Gastrocnemius medialis (tissue), 4 donors: ENCODE measurements around the gene MOB3B. TPM values are rescaled to one million over a fixed set of nuclear protein-coding genes. Genes with fewer than 3 reads are reported as not detected.

Experiments
- ATAC-seq, 2 donors: fragments of 150-250 bp; one replicate each; pipeline ENCODE4 v1.9.1; 2016
- DNase-seq, 2 donors: peaks; one replicate each; pipeline ENCODE4 v3.0.0-alpha.2; 2019
- H3K27ac ChIP-seq, 4 donors: fragments of 200-600 bp; sonication (generic); 1 replicate in 1 of 4; 2 replicates in 3 of 4; pipeline ENCODE4 v1.5.1; 2016 to 2018; ENCODE audit warnings: mild to moderate bottlenecking in 2 of 4, moderate library complexity in 1 of 4
- H3K27me3 ChIP-seq, 3 donors: fragments of 200-600 bp; sonication (generic) in 2 of 3; 1 replicate in 1 of 3; 2 replicates in 2 of 3; pipeline versions ENCODE4 v1.5.1 to v1.6.0; 2016 to 2019; ENCODE audit warnings: mild to moderate bottlenecking in 1 of 3, moderate library complexity in 1 of 3
- H3K36me3 ChIP-seq, 2 donors: fragments of 200-600 bp; sonication (generic) in 1 of 2; one replicate each; pipeline ENCODE4 v1.5.1; 2017 to 2018
- H3K4me1 ChIP-seq, 2 donors: fragments of 200-600 bp; sonication (generic) in 1 of 2; one replicate each; pipeline ENCODE4 v1.5.1; 2016 to 2017; ENCODE audit warnings: mild to moderate bottlenecking in 2 of 2
- H3K4me3 ChIP-seq, 4 donors: fragments of 200-600 bp; sonication (generic) in 3 of 4; 1 replicate in 1 of 4; 2 replicates in 3 of 4; pipeline ENCODE4 v1.5.1; 2016 to 2019; ENCODE audit warnings: mild to moderate bottlenecking in 2 of 4
- H3K9me3 ChIP-seq, 3 donors: fragments of 200-600 bp; sonication (generic) in 2 of 3; 1 replicate in 1 of 3; 2 replicates in 2 of 3; pipeline ENCODE4 v1.5.1; 2016 to 2019
- CTCF ChIP-seq, 5 experiments: fragments of 450-650 bp in 3 of 5; fragments of 200-600 bp in 2 of 5; sonication (generic) in 2 of 5; IDR thresholded peaks in 4 of 5; conservative IDR thresholded peaks in 1 of 5; 1 replicate in 4 of 5; 2 replicates in 1 of 5; pipeline ENCODE4 v1.5.1; 2016 to 2019; ENCODE audit warnings: antibody characterized with exemption in 5 of 5, mild to moderate bottlenecking in 3 of 5, moderate library complexity in 3 of 5
- POLR2A ChIP-seq, 2 donors: fragments of 450-650 bp; IDR thresholded peaks; one replicate each; pipeline ENCODE4 v1.6.1; 2017; ENCODE audit warnings: antibody characterized with exemption in 2 of 2, mild to moderate bottlenecking in 2 of 2, moderate library complexity in 2 of 2
- in situ Hi-C, 4 donors: fragments of 200-750 bp; cut with MboI; loops; one replicate each; pipeline versions ENCODE4 v1.15.0 to v1.8.0; 2017; ENCODE audit warnings: low sequenced_read_pairs in 4 of 4
- intact Hi-C: fragments of 100-400 bp; cut with DNase I; formaldehyde crosslinking; loops from one replicate; pipeline ENCODE4 v1.15.1; 2023; ENCODE audit warnings: low total_unique reads
- total RNA-seq, 4 donors: library from RNA; depleted of rRNA; stranded (reverse); fragments of >200 nt; gene quantifications; one replicate each; pipeline versions ENCODE4 v1.1.0 to v1.2.3, GENCODE V29; 2016

MOB3B gene
- total RNA-seq, 4 donors from 2014 or later = 3.4 to 16.3 (median 12.7) TPM

GRCh38 chr9:27385606-27386322 lies 143.8 kb downstream of the MOB3B start:
- no peak overlapping the region for H3K27ac ChIP-seq
- TF ChIP-seq CTCF (IDR thresholded peaks at IDR 0.05 in 4 of 5, conservative IDR thresholded peaks at IDR 0.05 in 1 of 5) (no peak), POLR2A (IDR thresholded peaks at IDR 0.05) (no peak)
- intact Hi-C loops (no loop called here), in situ Hi-C loops (loop anchor here in 1 of 4 donors (10.0 kb wide), 1 partner anchor 59 kb away; no protein-coding TSS in a partner anchor)
- ATAC-seq (no peak), DNase-seq (no peak)
- no peaks in the 10 kb centered on the region for H3K4me1 ChIP-seq
- no peaks in the 10 kb centered on the region for H3K9me3 ChIP-seq
- no peaks in the 10 kb centered on the region for H3K36me3 ChIP-seq
- H3K27me3 ChIP-seq = no peaks in the 10 kb centered on the region
- H3K4me3 ChIP-seq = no peak overlapping the region

- no peak overlapping the region for H3K4me3 ChIP-seq
These were observed 145.2 kb downstream of the MOB3B start for GRCh38 chr9:27384262-27385014.

GRCh38 chr9:27383524-27383923 lies 146.1 kb downstream of the MOB3B start:
- in situ Hi-C loops = loop anchor here in 1 of 4 donors (10.0 kb wide), 1 partner anchor 61 kb away; no protein-coding TSS in a partner anchor
- ATAC-seq (no peak), DNase-seq (no peak)
- H3K4me3 ChIP-seq = no peak overlapping the region
- TF ChIP-seq CTCF (IDR thresholded peaks at IDR 0.05 in 4 of 5, conservative IDR thresholded peaks at IDR 0.05 in 1 of 5) (no peak), POLR2A (IDR thresholded peaks at IDR 0.05) (no peak)
- H3K27ac ChIP-seq = no peak overlapping the region
- H3K36me3 ChIP-seq = no peaks in the 10 kb centered on the region
- no peaks in the 10 kb centered on the region for H3K4me1 ChIP-seq
- H3K27me3 ChIP-seq = no peaks in the 10 kb centered on the region
- intact Hi-C loops = no loop called here
- no peaks in the 10 kb centered on the region for H3K9me3 ChIP-seq

More at GRCh38 chr9:27384262-27385014, 145.2 kb downstream of the MOB3B start:
- TF ChIP-seq CTCF (IDR thresholded peaks at IDR 0.05 in 4 of 5, conservative IDR thresholded peaks at IDR 0.05 in 1 of 5) (no peak), POLR2A (IDR thresholded peaks at IDR 0.05) (no peak)
- in situ Hi-C loops (loop anchor here in 1 of 4 donors (10.0 kb wide), 1 partner anchor 60 kb away; no protein-coding TSS in a partner anchor), intact Hi-C loops (no loop called here)
- H3K36me3 ChIP-seq = no peaks in the 10 kb centered on the region
- H3K27ac ChIP-seq = no peak overlapping the region
- H3K4me1 ChIP-seq = no peaks in the 10 kb centered on the region
- no peaks in the 10 kb centered on the region for H3K27me3 ChIP-seq
- ATAC-seq (no peak), DNase-seq (no peak)
- no peaks in the 10 kb centered on the region for H3K9me3 ChIP-seq

GRCh38 chr9:27382975-27383374 lies 146.6 kb downstream of the MOB3B start:
- no peak for DNase-seq
- in situ Hi-C loops = loop anchor here in 1 of 4 donors (10.0 kb wide), 1 partner anchor 62 kb away; no protein-coding TSS in a partner anchor

More at GRCh38 chr9:27382975-27383374, 146.6 kb downstream of the MOB3B start:
- Histone ChIP-seq H3K4me1 (peaks cover 3 to 5% of the 10 kb centered on the region in 2 donors), H3K36me3 (no peaks in the 10 kb centered on the region), H3K27ac (no peak overlapping the region), H3K27me3 (no peaks in the 10 kb centered on the region), H3K4me3 (no peak overlapping the region), H3K9me3 (no peaks in the 10 kb centered on the region)
- no peak for TF ChIP-seq CTCF (IDR thresholded peaks at IDR 0.05 in 4 of 5, conservative IDR thresholded peaks at IDR 0.05 in 1 of 5)
- no peak for TF ChIP-seq POLR2A (IDR thresholded peaks at IDR 0.05)
- ATAC-seq = peak; percentile 32 to 45
- intact Hi-C loops = no loop called here
